Superior temporal gyrus (tissue), 1 donor: ENCODE results near the gene BCL2.
"Not testable (repeated sequence)": the region's sequence is repeated elsewhere in the genome, so short reads cannot be mapped to it uniquely, and the experiment has no call there.

Experiments used
- DNase-seq: peaks from one replicate; pipeline ENCODE4 v3.0.0-alpha.2; 2016; ENCODE audit errors: extremely low spot score

BCL2 gene

GRCh38 chr18:63234432-63234831 lies 85.1 kb downstream of the BCL2 start:
- no peak for DNase-seq

GRCh38 chr18:63233334-63233733 lies 86.2 kb downstream of the BCL2 start:
- DNase-seq: no peak

- DNase-seq: no peak
Measured at GRCh38 chr18:63232826-63233225, 86.7 kb downstream of the BCL2 start.

GRCh38 chr18:63229971-63230370 lies 89.6 kb downstream of the BCL2 start:
- DNase-seq: no peak

- no peak for DNase-seq
Measured at GRCh38 chr18:63225434-63225833, 94.1 kb downstream of the BCL2 start.

- DNase-seq: no peak
Measured at GRCh38 chr18:63224630-63225029, 94.9 kb downstream of the BCL2 start.

GRCh38 chr18:63223837-63224236 lies 95.7 kb downstream of the BCL2 start:
- no peak for DNase-seq

- DNase-seq: no peak
Measured at GRCh38 chr18:63220903-63221302, 98.7 kb downstream of the BCL2 start.

GRCh38 chr18:63218472-63218871 lies 101.1 kb downstream of the BCL2 start:
- DNase-seq: no peak

- DNase-seq: peak; percentile 46
Measured at GRCh38 chr18:63216516-63217311, 102.9 kb downstream of the BCL2 start.

GRCh38 chr18:63213936-63214671 lies 105.5 kb downstream of the BCL2 start:
- no peak for DNase-seq

- DNase-seq: no peak
Measured at GRCh38 chr18:63213331-63213900, 106.2 kb downstream of the BCL2 start.

GRCh38 chr18:63210521-63210920 lies 109.0 kb downstream of the BCL2 start:
- DNase-seq: no peak

GRCh38 chr18:63208676-63209075 lies 110.9 kb downstream of the BCL2 start:
- DNase-seq: no peak

- DNase-seq: no peak
Measured at GRCh38 chr18:63207835-63208234, 111.7 kb downstream of the BCL2 start.

- no peak for DNase-seq
Measured at GRCh38 chr18:63207143-63207790, 112.3 kb downstream of the BCL2 start.

- no peak for DNase-seq
Measured at GRCh38 chr18:63206433-63207142, 113.0 kb downstream of the BCL2 start.

- DNase-seq: no peak
Measured at GRCh38 chr18:63205791-63206252, 113.7 kb downstream of the BCL2 start.

- DNase-seq: no peak
Measured at GRCh38 chr18:63203497-63203896, 116.1 kb downstream of the BCL2 start.

GRCh38 chr18:63202828-63203227 lies 116.7 kb downstream of the BCL2 start:
- no peak for DNase-seq

- not testable (repeated sequence) for DNase-seq
Measured at GRCh38 chr18:63201456-63201855, 118.1 kb downstream of the BCL2 start.
